ENCODE data around the gene BICD2. TPM values are rescaled to one million over a fixed set of nuclear protein-coding genes. Genes with fewer than 3 reads are reported as not detected.

The BICD2 gene
- total RNA-seq, 2 experiments from 2014 or later: 31.1 to 31.5 TPM

DNA sequence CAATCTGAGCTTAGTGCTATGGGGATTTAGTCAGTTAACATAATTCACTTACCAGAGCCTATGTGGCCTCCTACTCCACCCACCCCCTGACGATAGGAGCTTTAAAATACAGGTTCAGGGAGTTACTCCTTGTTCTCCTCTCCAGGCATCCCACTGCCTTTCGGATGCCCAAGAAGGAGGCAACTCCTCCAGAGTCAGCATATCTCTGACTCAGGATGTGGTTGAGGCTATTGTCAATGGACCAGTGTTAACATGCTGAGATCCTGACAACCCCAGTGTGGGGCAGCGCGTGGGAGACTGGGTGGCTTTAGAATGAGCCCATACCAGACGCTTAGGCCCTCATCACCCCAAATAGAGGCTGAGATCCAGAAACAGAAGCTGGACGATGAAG, 27.4 kb downstream of the BICD2 start:
- POLR2A ChIA-PET: no interaction called here
- Mint-ChIP-seq H3K4me1 (peaks cover 22% of the 10 kb centered on the region), H3K36me3 (no peaks in the 10 kb centered on the region), H3K9me3 (no peaks in the 10 kb centered on the region), H3K27ac (no peak overlapping the region), H3K27me3 (no peaks in the 10 kb centered on the region), H3K4me3 (no peak overlapping the region)
- ATAC-seq (ENCODE audit: low read depth) (no peak), DNase-seq (no peak)

DNA sequence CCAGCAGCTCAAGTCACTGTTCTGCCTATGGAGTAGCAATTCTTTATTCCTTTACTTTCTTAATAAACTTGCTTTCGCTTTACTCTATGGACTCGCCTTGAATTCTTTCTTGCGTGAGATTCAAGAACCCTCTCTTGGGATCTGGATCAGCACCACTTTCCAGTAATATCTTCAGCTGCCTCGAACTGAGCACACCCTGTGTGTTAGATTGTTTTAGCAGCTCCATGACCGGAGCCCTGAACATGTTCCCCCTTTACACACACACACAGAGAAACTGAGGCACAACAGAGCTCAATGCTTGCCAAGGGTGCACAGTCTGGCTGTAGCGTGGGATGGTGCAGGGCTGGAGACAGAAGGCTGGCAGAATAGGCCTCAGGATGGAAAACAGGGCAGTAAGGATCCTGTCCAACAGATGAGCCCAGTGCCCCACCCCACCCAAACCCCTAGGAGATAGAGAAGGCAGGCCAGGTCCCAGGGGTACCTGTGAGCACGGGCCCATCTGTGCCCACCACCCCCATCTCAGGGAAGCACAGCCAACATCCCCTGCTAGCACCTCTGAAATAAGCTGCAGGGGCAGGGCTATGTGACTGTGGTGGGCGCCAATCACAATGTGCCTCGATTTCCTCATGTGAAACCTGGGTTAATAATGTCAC, 27.9 kb downstream of the BICD2 start:
- POLR2A ChIA-PET: no interaction called here
- H3K27ac Mint-ChIP-seq: no peak overlapping the region
- peaks cover 24% of the 10 kb centered on the region for H3K4me1 Mint-ChIP-seq
- no peak overlapping the region for H3K4me3 Mint-ChIP-seq
- DNase-seq (peak; percentile 19), ATAC-seq (ENCODE audit: low read depth) (no peak)
- H3K27me3 Mint-ChIP-seq: no peaks in the 10 kb centered on the region
- H3K9me3 Mint-ChIP-seq: no peaks in the 10 kb centered on the region
- H3K36me3 Mint-ChIP-seq: no peaks in the 10 kb centered on the region

DNA sequence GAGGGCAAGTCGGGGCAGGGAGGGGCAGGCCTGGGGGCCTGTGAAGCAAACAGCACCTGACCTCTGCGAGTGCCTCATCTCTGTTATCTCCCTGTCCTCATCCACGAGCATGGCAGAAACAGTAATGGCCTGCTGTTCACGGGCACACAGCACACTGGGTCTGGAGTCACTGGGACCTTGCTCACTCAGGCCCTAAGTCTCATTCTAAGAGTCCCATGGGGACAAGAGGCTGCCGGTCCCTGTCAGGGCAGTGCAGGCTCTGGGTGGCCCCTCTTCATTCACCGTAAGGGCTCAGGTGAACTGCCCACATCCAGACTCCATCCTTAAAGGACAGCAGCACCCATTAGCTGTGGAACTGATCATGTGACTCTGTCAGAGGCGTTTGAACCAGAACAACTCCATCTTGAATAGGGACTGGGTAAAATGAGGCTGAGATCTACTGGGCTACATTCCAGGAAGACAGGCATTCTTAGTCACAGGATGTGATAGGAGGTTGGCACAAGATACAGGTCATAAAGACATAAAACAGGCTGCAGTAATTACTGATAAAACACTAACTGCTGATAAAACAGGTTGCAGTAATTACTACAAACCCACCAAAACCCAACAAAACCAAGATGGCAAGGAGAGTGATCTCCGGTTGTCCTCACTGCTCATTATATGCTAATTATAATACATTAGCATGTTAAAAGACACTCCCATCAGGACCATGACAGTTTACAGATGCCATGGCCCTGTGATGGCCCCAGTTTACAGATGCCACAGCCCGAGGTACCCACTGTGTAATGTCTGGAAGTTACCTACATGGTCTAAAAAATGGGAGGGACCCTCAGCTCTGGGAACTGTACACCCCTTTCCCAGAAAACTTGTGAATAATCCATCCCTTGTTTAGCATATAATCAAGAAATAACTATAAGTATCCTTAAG, 28.7 kb downstream of the BICD2 start:
- H3K27me3 Mint-ChIP-seq: no peaks in the 10 kb centered on the region
- no peak for ATAC-seq (ENCODE audit: low read depth)
- no peaks in the 10 kb centered on the region for H3K9me3 Mint-ChIP-seq
- peaks cover 18% of the 10 kb centered on the region for H3K4me1 Mint-ChIP-seq
- H3K4me3 Mint-ChIP-seq: no peak overlapping the region
- no peaks in the 10 kb centered on the region for H3K36me3 Mint-ChIP-seq
- H3K27ac Mint-ChIP-seq: no peak overlapping the region
- POLR2A ChIA-PET: no interaction called here
- no peak for DNase-seq

DNA sequence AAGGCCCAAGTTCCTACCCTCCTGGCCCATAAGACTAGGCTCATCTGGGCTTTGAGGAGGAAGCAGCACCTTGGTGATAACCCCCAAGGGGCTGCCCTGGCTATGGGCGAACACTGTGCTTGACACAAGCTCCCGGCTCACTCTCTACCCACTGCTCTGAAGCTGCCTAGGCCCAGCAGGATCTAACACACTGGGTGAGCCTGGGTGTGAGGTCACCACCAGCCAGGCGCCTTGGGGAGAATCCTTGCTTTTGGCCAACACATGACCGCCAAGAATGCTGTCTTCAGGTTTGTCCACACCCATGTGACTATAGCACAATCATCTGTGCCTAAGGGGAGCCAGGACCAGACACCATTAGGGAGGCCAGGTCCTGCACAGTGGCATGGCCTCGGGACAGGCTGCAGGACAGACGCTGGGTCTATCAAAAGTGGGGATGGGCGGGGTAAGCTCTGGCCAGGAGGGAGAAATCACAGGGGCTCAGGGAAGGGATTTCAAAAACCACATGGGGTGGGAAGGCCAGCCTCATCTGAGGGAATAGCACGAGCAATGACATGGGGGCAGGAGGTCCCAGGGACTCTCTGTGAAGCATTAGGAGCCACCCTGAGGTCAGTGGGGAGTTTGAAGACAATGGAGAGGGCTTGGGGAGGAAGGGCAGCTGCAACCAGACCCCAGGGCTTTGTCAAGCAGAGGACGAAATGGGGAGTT, 29.6 kb downstream of the BICD2 start:
- POLR2A ChIA-PET: no interaction called here
- Mint-ChIP-seq H3K27me3 (no peaks in the 10 kb centered on the region), H3K36me3 (no peaks in the 10 kb centered on the region), H3K9me3 (no peaks in the 10 kb centered on the region), H3K4me1 (peaks cover 14% of the 10 kb centered on the region), H3K27ac (no peak overlapping the region), H3K4me3 (no peak overlapping the region)
- ATAC-seq (ENCODE audit: low read depth): no peak
- DNase-seq: peak; percentile 20

DNA sequence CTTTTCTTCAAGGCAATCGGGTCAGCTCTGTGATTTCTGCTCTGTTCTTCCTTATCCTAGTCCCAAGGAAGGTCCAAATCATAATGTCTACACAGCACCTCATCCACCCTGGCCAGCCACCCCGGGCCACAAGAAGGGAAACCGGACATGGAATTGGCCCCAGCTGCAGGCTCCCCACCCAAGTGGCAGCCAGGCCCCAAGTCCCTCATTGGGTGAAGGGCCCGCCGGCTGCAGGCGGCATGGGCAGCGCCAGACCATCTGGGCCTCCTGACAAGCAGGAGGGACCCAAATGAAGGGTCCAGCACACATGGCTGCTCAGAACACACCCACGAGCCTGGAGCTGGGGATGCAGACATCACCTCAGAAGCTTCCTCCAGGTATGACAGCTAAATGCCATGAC, 33.7 kb downstream of the BICD2 start:
- Mint-ChIP-seq H3K27ac (no peak overlapping the region), H3K4me1 (peaks cover 9% of the 10 kb centered on the region), H3K9me3 (no peaks in the 10 kb centered on the region), H3K36me3 (peaks cover 2% of the 10 kb centered on the region), H3K27me3 (no peaks in the 10 kb centered on the region), H3K4me3 (no peak overlapping the region)
- DNase-seq: peak; percentile 18
- POLR2A ChIA-PET: interaction anchor here (1.3 kb wide), 1 partner anchor 60 kb away, joined by 3 read pairs; no protein-coding TSS in a partner anchor
- no peak for ATAC-seq (ENCODE audit: low read depth)

DNA sequence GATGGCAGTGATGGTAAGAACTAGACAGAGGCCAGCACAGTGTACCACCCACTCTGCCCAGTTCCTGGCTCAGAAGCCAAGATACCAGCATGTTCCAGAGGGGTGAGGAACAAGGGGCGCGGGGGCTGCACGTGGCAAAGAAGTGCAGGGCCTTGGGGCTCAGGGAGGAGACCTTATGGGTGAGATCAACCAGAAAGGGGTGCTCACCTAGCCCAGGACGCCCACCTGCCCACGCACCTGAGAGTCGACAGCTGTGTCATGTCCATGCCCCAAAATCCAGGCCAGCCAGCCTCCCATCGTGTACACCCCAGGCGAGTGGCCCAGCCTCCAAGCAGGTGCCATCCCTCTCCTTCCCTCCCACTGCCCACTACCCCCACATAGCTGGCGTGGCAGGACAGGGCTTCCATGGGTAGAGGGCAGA, 34.9 kb downstream of the BICD2 start:
- DNase-seq (no peak), ATAC-seq (ENCODE audit: low read depth) (no peak)
- H3K27ac Mint-ChIP-seq: no peak overlapping the region
- H3K4me3 Mint-ChIP-seq: no peak overlapping the region
- peaks cover 2% of the 10 kb centered on the region for H3K36me3 Mint-ChIP-seq
- POLR2A ChIA-PET: no interaction called here
- H3K4me1 Mint-ChIP-seq: peaks cover 9% of the 10 kb centered on the region
- H3K9me3 Mint-ChIP-seq: no peaks in the 10 kb centered on the region
- H3K27me3 Mint-ChIP-seq: no peaks in the 10 kb centered on the region

DNA sequence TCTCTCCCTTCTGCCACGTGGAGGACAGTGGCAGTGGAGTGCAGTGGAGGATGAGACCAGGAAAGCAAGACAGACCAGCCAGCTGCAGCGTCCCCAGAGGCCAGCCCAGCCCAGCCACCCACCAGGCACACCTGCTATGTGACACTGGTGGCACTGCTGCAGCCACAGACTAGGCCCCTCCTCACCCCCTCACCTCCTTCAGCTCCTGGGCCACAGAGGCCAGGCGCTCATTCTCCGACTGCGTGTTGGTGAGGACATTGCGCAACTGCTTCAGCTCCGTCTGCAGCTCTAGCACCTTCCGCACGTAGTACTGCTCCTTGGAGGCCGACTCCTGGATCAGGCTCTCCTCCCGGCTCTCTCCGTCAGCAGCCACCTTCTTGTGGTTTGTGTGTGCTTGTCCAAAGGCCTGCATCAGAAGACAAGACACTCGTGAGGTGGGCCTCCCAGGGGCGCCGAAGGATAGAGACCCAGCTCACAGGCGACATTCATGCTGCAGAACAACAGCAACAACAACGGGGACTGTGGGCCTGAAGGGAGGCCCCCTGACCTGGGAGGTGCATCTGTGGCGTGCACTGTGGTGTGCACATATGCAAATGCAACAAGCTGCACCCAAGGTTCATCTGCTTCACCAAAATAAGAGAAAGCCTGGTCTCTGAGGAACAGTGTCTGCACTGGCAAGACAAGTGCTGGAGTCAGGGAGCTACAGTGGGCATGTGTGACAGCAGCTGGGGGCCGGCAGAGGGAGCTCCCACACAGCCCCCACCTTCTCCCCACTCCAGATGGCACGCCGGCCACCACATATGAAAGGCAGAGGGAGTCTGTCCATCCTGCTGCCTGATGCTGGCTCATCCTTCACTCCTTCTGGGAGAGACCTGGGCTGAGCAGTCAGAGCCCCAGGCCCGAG, 35.5 kb downstream of the BICD2 start:
- Mint-ChIP-seq H3K27me3 (no peaks in the 10 kb centered on the region), H3K4me1 (peaks cover 12% of the 10 kb centered on the region), H3K9me3 (no peaks in the 10 kb centered on the region), H3K36me3 (peaks cover 2% of the 10 kb centered on the region), H3K4me3 (no peak overlapping the region), H3K27ac (peak overlapping the region; percentile 42)
- DNase-seq (no peak), ATAC-seq (ENCODE audit: low read depth) (no peak)
- POLR2A ChIA-PET: no interaction called here

DNA sequence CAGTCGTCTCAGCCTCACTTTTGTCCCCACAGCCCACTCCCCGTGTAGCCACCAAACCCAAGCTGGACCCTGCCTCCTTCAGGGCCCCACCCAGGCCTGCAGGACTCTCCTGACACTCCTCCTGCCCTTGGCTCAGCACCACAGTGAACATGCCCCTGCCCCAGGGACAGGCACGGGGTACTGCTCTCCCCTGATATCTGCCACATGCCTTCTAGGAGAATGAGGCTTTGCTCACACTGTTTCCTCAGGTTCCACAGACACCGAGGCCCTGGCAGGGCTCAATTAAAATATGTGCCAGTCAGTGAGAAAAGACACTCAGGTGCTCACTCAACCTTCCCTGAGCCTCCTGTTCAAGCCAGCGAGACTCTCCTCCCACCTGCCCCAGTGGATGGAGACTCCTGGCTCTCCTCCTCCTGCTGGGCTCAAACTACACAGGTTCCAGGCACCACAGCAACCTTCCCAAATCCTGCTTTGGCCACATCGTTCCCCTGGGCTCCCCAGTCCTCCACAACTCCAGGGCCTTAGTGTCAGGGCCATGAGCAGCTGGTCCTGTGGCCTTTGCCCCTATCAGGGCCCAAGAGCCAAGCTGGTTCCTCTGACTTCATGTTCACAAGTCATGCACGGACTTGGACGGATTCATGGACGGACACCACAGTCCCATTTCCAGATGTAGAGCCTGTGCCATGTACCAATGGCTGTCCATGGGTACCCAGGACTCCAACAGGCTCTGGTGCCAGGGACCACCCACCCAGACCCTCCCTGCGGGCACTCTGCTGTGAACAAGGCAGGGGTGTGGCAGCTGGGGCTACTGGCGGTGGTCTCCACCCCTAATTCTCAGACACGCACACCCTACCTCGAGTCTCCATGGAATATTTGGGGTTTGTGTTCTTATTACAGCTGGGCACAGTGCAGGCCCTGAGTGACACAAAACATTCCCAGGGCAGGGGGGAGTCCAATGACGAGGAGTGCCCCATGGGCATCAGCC, 36.6 kb downstream of the BICD2 start:
- Mint-ChIP-seq H3K9me3 (no peaks in the 10 kb centered on the region), H3K4me3 (no peak overlapping the region), H3K27ac (no peak overlapping the region), H3K27me3 (no peaks in the 10 kb centered on the region), H3K36me3 (peaks cover 2% of the 10 kb centered on the region), H3K4me1 (peaks cover 13% of the 10 kb centered on the region)
- DNase-seq (no peak), ATAC-seq (ENCODE audit: low read depth) (no peak)
- POLR2A ChIA-PET: no interaction called here

DNA sequence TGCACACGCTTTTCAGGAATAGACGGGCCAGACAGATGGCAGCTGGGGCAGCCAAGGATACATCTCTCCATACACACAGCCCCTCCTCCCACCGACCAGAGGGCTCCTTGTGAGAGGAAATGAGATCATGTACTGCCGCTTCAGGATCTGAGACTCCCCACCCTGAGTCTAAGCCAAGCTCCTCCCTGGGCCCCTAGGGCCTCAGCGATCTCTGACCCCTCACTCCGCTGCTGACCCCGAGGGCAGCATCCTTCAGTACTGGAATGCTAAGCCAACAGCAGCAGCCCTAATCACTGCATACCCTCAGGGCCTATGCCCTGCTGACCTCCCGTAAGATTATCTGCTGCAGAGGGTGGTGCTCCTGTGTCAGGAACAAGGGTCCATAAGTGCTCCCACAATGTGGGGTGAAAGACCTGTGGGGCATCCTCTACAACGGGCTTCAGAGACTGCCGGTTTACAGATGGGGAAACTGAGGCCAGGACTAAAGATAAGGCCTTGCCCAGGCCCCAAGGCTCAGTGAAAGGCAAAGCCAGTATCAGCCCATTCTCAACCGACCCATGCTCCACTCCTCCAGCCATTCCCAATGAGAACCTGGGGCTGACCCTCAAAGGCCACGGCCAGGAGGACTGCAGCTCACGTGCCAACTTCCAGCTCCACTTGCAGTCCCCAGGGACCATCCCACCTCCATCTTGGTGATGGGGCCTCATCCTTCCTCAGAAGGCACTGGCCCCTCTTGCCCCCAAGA, 37.5 kb downstream of the BICD2 start:
- H3K36me3 Mint-ChIP-seq: peaks cover 2% of the 10 kb centered on the region
- no peak for DNase-seq
- peak overlapping the region; percentile 45 for H3K27ac Mint-ChIP-seq

DNA sequence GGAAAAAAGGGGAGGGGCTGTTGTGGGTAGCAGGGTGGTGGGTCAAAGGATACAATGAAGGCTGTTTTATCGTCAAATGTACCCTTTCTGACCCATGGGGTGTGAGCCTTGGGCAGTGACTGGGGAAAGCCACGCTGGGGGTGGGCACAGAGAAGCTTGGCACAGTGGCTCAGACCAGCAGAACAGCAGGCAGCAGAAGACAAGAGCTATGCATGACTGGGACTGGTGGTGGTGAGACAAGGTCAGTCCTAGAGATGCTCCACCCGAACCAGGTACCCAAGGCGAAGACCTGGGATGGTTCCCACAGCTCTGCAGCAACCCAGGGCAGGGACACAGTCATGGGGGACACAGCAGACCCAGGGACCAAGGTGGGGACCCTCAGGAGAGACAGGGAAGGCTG, 38.3 kb downstream of the BICD2 start:
- Mint-ChIP-seq H3K27ac (no peak overlapping the region), H3K36me3 (peaks cover 3% of the 10 kb centered on the region), H3K4me1 (peaks cover 12% of the 10 kb centered on the region), H3K27me3 (no peaks in the 10 kb centered on the region), H3K9me3 (no peaks in the 10 kb centered on the region), H3K4me3 (no peak overlapping the region)
- ATAC-seq (ENCODE audit: low read depth) (no peak), DNase-seq (no peak)
- POLR2A ChIA-PET: no interaction called here

More for the DNA sequence above, 37.5 kb downstream of the BICD2 start:
- POLR2A ChIA-PET: no interaction called here
- Mint-ChIP-seq H3K27me3 (no peaks in the 10 kb centered on the region), H3K4me3 (no peak overlapping the region), H3K4me1 (peaks cover 13% of the 10 kb centered on the region), H3K9me3 (no peaks in the 10 kb centered on the region)
- ATAC-seq (ENCODE audit: low read depth): no peak

DNA sequence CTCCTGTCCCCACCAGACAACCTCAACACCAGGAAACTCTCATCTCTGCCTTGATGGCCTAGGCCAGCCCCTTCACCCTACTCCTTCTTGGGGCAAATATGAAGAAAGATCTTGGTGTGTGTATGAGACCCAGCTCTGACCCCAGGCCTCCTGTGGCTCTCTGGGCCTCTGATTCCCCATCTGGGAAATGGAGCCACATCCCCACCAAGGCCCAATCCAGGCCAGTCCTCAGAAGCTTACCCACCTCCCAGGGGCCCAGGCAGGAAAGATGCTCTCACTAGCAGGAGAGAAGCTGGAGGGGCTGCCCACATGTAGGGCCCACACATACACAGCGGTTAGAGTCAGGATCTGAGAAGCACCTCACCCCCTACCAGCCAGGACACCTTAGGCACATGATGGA, 38.9 kb downstream of the BICD2 start:
- Mint-ChIP-seq H3K36me3 (peaks cover 5% of the 10 kb centered on the region), H3K27ac (peak overlapping the region; percentile 21)

DNA sequence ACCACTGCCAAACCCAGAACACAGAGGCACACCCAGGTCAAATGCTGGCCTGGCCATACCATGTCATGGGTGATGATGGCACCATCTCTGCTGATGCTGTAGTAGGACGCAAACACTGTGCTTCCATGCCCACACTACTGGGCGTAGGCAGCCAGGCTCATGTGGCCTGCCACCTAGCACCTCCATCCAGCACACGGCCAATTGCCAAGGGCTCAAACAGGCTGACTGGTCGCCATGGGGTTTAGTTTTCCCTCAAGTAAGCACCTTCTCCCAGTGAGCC, 39.4 kb downstream of the BICD2 start:
- ATAC-seq (ENCODE audit: low read depth) (no peak), DNase-seq (no peak)
- Mint-ChIP-seq H3K27ac (no peak overlapping the region), H3K27me3 (no peaks in the 10 kb centered on the region), H3K4me3 (no peak overlapping the region), H3K4me1 (peaks cover 15% of the 10 kb centered on the region), H3K9me3 (no peaks in the 10 kb centered on the region), H3K36me3 (peaks cover 8% of the 10 kb centered on the region)
- POLR2A ChIA-PET: no interaction called here

More for the DNA sequence above, 38.9 kb downstream of the BICD2 start:
- H3K9me3 Mint-ChIP-seq: no peaks in the 10 kb centered on the region
- POLR2A ChIA-PET: no interaction called here
- no peak overlapping the region for H3K4me3 Mint-ChIP-seq
- DNase-seq: no peak
- peaks cover 15% of the 10 kb centered on the region for H3K4me1 Mint-ChIP-seq
- H3K27me3 Mint-ChIP-seq: no peaks in the 10 kb centered on the region
- ATAC-seq (ENCODE audit: low read depth): no peak

All from activated naive CD8-positive, alpha-beta T cell treated with anti-CD3 and anti-CD28 coated beads, Interleukin-2, amount 10 ng/mL, durations not matched to agents 7 days and 5 days (primary cell).